Measurements from ENCODE around the gene FAM20C. TPM values are rescaled to one million over a fixed set of nuclear protein-coding genes. Genes with fewer than 3 reads are reported as not detected.

The FAM20C gene
- total and polyA plus RNA-seq, 2 donors (not counting 3 experiments of a cell fraction or from before 2014, with no cell fraction given) = 14.2 to 34.5 TPM

GRCh38 chr7:252216-252965 lies 60.0 kb downstream of the FAM20C start:
- Histone ChIP-seq H2AFZ (ENCODE audit: low read depth, low read length) (no peak overlapping the region), H3K36me3 (ENCODE audit: control insufficient read depth in 2 of 2, extremely low read depth in 1 of 2, insufficient read depth in 2 of 2, low read length in 2 of 2) (peaks cover 0 to 8% of the 10 kb centered on the region in 2 experiments), H3K27ac (ENCODE audit: insufficient read depth, low read depth, low read length) (no peak overlapping the region), H3K4me2 (ENCODE audit: insufficient read depth, low read length) (no peak overlapping the region), H3K9me3 (replicated peaks; ENCODE audit: control insufficient read depth, insufficient read depth, low read length) (no peaks in the 10 kb centered on the region), H3K27me3 (ENCODE audit: control insufficient read depth in 2 of 2, insufficient read depth in 2 of 2, low read length in 2 of 2) (no peaks in the 10 kb centered on the region), H3K9me1 (replicated peaks; ENCODE audit: control insufficient read depth, extremely low read depth, insufficient read depth, low read length) (no peaks in the 10 kb centered on the region), H4K20me1 (replicated peaks; ENCODE audit: control insufficient read depth, extremely low read depth, insufficient read depth, low read length) (no peaks in the 10 kb centered on the region), H3K4me3 (replicated peaks in 1 of 3; ENCODE audit: insufficient read depth in 1 of 3, low read depth in 1 of 3, low read length in 3 of 3) (no peak overlapping the region), H3K9ac (replicated peaks; ENCODE audit: extremely low read depth, insufficient read depth, low read length) (no peak overlapping the region), H3K79me2 (ENCODE audit: control insufficient read depth, insufficient read depth, low read length) (no peaks in the 10 kb centered on the region), H3K4me1 (ENCODE audit: control insufficient read depth, extremely low read depth, insufficient read depth, low read length) (no peaks in the 10 kb centered on the region)
- no peak for DNase-seq (ENCODE audit: low read depth, low spot score)
- intact Hi-C loops (cut with micrococcal nuclease) (no loop called here), dilution Hi-C loops (cut with MboI; ENCODE audit: extremely low pct_ligation_motif_present, low sequenced_read_pairs) (no loop called here)
- FAIRE-seq = no peak
- BruUV-seq (replicated peaks) = no TSS peak
- CTCF ChIA-PET = no interaction called here
- TF ChIP-seq FOS (IDR thresholded peaks at IDR 0.05; ENCODE audit: borderline replicate concordance, insufficient read depth, low read length) (no peak), POLR2AphosphoS5 (IDR thresholded peaks at IDR 0.05; ENCODE audit: insufficient read depth, low read depth, low read length) (no peak), MYC (IDR thresholded peaks at IDR 0.05; ENCODE audit: low read depth, low read length) (no peak), CTCF (IDR thresholded peaks at IDR 0.05; ENCODE audit: extremely low read depth in 1 of 2, insufficient read depth in 1 of 2, low read depth in 1 of 2, low read length in 2 of 2) (no peak), MAX (IDR thresholded peaks at IDR 0.05; ENCODE audit: insufficient read depth, insufficient read length) (no peak), EZH2 (IDR thresholded peaks at IDR 0.05; ENCODE audit: borderline replicate concordance, low read depth, low read length, severe bottlenecking) (no peak), JUN (IDR thresholded peaks at IDR 0.05; ENCODE audit: borderline replicate concordance, insufficient read depth, insufficient read length, low read depth) (no peak), GATA2 (IDR thresholded peaks at IDR 0.05; ENCODE audit: insufficient read depth, insufficient read length, low read depth, low read length) (no peak), POLR2A (IDR thresholded peaks at IDR 0.05; ENCODE audit: low read depth, low read length) (no peak)
- POLR2A ChIA-PET = no interaction called here
